ENCODE results near the gene NME3. TPM values are rescaled to one million over a fixed set of nuclear protein-coding genes. Genes with fewer than 3 reads are reported as not detected.
A peak's percentile ranks its signal among the peaks of the same experiment; 100 is the strongest.

Gene NME3
- total RNA-seq, 1 experiment from 2014 or later: 49.0 TPM

DNA sequence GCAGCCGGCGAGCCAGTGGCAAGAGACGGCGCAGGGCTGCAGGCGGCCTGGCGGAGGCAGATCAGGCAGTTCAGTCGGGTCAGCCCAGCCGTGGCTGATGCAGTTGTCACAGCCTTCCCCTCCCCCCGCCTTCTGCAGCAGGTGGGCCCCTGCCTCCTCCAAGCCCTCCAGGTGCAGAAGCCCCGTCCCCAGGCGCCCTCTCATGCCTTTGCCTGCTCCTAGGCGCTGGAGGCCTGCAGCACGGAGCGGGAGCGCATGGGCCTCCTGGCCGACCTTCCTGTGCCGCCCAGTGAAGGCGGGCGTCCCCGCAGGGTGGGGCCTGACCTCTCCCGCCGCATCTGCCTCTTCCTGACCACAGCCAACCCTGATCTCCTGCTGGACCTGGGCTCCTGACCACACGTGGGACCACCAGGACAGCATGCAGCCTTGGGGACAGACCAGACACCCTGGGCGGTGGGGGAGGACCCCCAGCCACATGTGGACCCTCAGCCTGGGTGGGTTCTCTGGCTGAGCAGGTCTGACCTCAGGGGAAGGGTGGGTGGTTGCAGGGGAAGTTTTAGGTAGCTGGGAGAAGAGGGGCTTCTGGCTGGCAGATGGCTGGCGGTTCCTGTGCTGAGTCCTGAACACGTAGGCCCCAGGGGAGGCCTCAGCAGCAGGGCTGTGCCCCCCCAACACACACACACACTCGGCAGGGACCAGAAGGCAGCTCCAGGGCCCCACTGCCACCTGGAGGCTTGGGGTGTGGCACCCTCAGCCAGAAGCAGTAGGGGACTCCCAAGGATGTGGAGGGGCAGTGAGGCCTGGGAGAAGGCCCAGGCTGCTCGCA, 4.7 kb upstream of the NME3 start:
- ChIA-PET POLR2A (ENCODE audit: unreplicated experiment) (no interaction called here), CTCF (no interaction called here)
- Histone ChIP-seq H3K4me1 (replicated peaks; ENCODE audit: insufficient read depth) (peaks cover 14% of the 10 kb centered on the region), H3K9me2 (ENCODE audit: insufficient read depth) (no peaks in the 10 kb centered on the region), H3K9me3 (ENCODE audit: insufficient read depth, low read depth) (no peaks in the 10 kb centered on the region), H3K79me2 (ENCODE audit: low read depth) (peaks cover 47% of the 10 kb centered on the region), H3K36me3 (ENCODE audit: low read depth) (0 out of 2 replicates have a peak, but pooled peaks cover 13% of the 10 kb centered on the region), H4K20me1 (ENCODE audit: insufficient read depth) (peaks cover 44% of the 10 kb centered on the region), H3K4me3 (no peak overlapping the region), H3K27me3 (ENCODE audit: insufficient read depth, low read depth) (no peaks in the 10 kb centered on the region), H3K27ac (no peak overlapping the region), H3F3A (ENCODE audit: insufficient read depth, low read depth) (peaks cover 39% of the 10 kb centered on the region), H3K4me2 (no peak overlapping the region), H2AFZ (no peak overlapping the region)
- no peak for TF ChIP-seq EZH2 (IDR thresholded peaks at IDR 0.05; ENCODE audit: low read depth)
- TF ChIP-seq, protein P1, sequence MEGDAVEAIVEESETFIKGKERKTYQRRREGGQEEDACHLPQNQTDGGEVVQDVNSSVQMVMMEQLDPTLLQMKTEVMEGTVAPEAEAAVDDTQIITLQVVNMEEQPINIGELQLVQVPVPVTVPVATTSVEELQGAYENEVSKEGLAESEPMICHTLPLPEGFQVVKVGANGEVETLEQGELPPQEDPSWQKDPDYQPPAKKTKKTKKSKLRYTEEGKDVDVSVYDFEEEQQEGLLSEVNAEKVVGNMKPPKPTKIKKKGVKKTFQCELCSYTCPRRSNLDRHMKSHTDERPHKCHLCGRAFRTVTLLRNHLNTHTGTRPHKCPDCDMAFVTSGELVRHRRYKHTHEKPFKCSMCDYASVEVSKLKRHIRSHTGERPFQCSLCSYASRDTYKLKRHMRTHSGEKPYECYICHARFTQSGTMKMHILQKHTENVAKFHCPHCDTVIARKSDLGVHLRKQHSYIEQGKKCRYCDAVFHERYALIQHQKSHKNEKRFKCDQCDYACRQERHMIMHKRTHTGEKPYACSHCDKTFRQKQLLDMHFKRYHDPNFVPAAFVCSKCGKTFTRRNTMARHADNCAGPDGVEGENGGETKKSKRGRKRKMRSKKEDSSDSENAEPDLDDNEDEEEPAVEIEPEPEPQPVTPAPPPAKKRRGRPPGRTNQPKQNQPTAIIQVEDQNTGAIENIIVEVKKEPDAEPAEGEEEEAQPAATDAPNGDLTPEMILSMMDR (conservative IDR thresholded peaks at IDR 0.05): no peak
- no TSS peak for BruUV-seq (replicated peaks)
- DNase-seq: no peak
- intact Hi-C loops (cut with micrococcal nuclease; ENCODE audit: unreplicated experiment): no loop called here

DNA sequence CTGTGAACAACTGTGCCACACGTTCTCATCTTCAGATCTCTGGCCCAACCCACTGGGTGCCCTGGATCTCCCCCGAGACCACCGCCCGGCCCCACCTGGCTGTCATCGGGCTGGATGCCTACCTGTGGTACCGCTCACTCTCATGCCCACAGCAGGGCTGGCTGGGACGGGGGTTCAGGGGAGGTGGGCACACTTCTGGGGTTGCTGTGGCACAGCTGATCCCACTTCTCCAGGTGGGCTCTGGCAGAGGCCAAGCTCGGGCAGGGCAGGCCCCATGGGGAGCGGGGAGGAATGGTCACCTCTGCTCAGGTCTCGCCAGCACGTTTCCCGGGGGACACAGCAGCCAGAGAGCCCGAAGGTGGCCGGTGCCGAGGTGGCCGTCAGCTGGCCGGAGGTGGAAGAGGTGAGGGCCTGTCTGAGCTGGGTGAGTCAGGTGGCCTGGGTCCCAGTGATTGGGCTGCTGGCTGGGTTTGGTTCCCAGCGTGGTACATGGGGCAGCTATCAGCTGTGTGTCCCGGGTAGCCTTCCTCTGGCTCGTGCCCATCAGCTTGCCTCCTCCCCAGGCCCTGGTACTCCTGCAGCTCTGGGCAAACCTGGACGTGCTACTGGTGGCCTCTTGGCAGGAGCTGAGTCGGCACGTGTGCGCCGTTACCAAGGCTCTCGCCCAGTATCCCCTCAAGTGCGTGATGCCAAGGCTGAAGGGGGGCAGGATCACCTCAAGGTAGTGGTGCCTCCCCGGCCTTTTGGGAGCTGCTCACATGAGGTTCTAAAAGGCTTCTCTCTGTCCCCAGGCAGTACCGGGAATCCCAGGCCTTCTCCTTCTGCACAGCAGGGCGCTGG, 3.9 kb upstream of the NME3 start:
- Histone ChIP-seq H3K79me2 (ENCODE audit: low read depth) (peaks cover 41% of the 10 kb centered on the region), H3K27ac (no peak overlapping the region), H3K9me2 (ENCODE audit: insufficient read depth) (no peaks in the 10 kb centered on the region), H4K20me1 (ENCODE audit: insufficient read depth) (peaks cover 37% of the 10 kb centered on the region), H3K9me3 (ENCODE audit: insufficient read depth, low read depth) (no peaks in the 10 kb centered on the region), H3F3A (ENCODE audit: insufficient read depth, low read depth) (peaks cover 34% of the 10 kb centered on the region), H3K36me3 (ENCODE audit: low read depth) (0 out of 2 replicates have a peak, but pooled peaks cover 7% of the 10 kb centered on the region), H3K27me3 (ENCODE audit: insufficient read depth, low read depth) (no peaks in the 10 kb centered on the region), H3K4me3 (no peak overlapping the region), H2AFZ (no peak overlapping the region), H3K4me1 (replicated peaks; ENCODE audit: insufficient read depth) (peaks cover 15% of the 10 kb centered on the region), H3K4me2 (peak overlapping the region; percentile 99)
- ChIA-PET POLR2A (ENCODE audit: unreplicated experiment) (interaction anchor here (1.4 kb wide), 1 partner anchor 7 kb away, joined by 8 read pairs; the partner anchor contains the start of genes NUBP2 and SPSB3), CTCF (interaction anchor here (0.6 kb wide), 1 partner anchor 672 kb away, joined by 3 read pairs; no protein-coding TSS in a partner anchor)
- no TSS peak for BruUV-seq (replicated peaks)
- intact Hi-C loops (cut with micrococcal nuclease; ENCODE audit: unreplicated experiment): no loop called here
- TF ChIP-seq EZH2 (IDR thresholded peaks at IDR 0.05; ENCODE audit: low read depth): no peak
- TF ChIP-seq, protein P1 (conservative IDR thresholded peaks at IDR 0.05): no peak
- DNase-seq: no peak

DNA sequence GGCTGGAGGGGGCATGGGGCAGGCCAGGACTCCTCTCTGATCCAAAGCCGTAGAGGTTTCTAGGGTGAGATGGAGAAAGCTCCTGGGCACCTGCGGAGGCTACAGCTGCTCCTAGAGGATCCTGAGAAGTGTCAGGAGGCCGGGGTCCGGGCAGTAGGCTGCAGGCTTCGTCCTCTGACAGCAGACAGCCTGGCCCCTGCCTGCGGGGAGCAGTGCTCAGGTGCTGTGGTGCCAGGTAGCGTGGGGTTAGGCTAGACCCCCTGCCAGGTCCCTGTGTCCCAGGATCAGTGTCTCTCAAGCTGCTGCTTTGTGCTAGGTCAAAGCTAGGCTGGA, 3.1 kb upstream of the NME3 start:
- peak overlapping the region; percentile 77; the same call in 1 of the 2 replicates for H3K27ac ChIP-seq
- H3K36me3 ChIP-seq (ENCODE audit: low read depth): 0 out of 2 replicates have a peak, but pooled peaks cover 7% of the 10 kb centered on the region
- H2AFZ ChIP-seq: no peak overlapping the region
- CTCF ChIA-PET: interaction anchor here (0.6 to 0.8 kb wide), 2 partner anchors 8 to 671 kb away, joined by 3 to 6 read pairs; partner anchors contain the start of genes NUBP2 and SPSB3
- BruUV-seq (replicated peaks): no TSS peak
- TF ChIP-seq, protein P1 (conservative IDR thresholded peaks at IDR 0.05): no peak
- TF ChIP-seq EZH2 (IDR thresholded peaks at IDR 0.05; ENCODE audit: low read depth): no peak
- intact Hi-C loops (cut with micrococcal nuclease; ENCODE audit: unreplicated experiment): loop anchor here (5.0 kb wide), 2 partner anchors 97 to 188 kb away; partner anchors contain the start of genes JPT2 and RPS2
- peak overlapping the region; percentile 99 for H3K4me2 ChIP-seq
- H3K9me2 ChIP-seq (ENCODE audit: insufficient read depth): no peaks in the 10 kb centered on the region
- no peak for DNase-seq
- peaks cover 19% of the 10 kb centered on the region for H3K4me1 ChIP-seq (replicated peaks; ENCODE audit: insufficient read depth)
- peaks cover 33% of the 10 kb centered on the region for H4K20me1 ChIP-seq (ENCODE audit: insufficient read depth)
- H3K79me2 ChIP-seq (ENCODE audit: low read depth): peaks cover 39% of the 10 kb centered on the region
- peak overlapping the region; percentile 77 for H3K4me3 ChIP-seq
- no peaks in the 10 kb centered on the region for H3K9me3 ChIP-seq (ENCODE audit: insufficient read depth, low read depth)
- POLR2A ChIA-PET (ENCODE audit: unreplicated experiment): interaction anchor here (0.7 to 1.4 kb wide), 2 partner anchors 8 to 28 kb away, joined by 8 to 9 read pairs; partner anchors contain the start of genes NUBP2 and SPSB3
- H3K27me3 ChIP-seq (ENCODE audit: insufficient read depth, low read depth): no peaks in the 10 kb centered on the region
- H3F3A ChIP-seq (ENCODE audit: insufficient read depth, low read depth): peaks cover 36% of the 10 kb centered on the region
